ENCODE data around the gene TMOD4. TPM values are rescaled to one million over a fixed set of nuclear protein-coding genes. Genes with fewer than 3 reads are reported as not detected.
A peak's percentile ranks its signal among the peaks of the same experiment; 100 is the strongest.

The TMOD4 gene
- total and polyA plus RNA-seq, 9 of the 15 experiments (the other 6 are each of a cell fraction or from before 2014, with no cell fraction given), result 0.18 to 1.8 (median 1.1) TPM; not detected in 1

DNA sequence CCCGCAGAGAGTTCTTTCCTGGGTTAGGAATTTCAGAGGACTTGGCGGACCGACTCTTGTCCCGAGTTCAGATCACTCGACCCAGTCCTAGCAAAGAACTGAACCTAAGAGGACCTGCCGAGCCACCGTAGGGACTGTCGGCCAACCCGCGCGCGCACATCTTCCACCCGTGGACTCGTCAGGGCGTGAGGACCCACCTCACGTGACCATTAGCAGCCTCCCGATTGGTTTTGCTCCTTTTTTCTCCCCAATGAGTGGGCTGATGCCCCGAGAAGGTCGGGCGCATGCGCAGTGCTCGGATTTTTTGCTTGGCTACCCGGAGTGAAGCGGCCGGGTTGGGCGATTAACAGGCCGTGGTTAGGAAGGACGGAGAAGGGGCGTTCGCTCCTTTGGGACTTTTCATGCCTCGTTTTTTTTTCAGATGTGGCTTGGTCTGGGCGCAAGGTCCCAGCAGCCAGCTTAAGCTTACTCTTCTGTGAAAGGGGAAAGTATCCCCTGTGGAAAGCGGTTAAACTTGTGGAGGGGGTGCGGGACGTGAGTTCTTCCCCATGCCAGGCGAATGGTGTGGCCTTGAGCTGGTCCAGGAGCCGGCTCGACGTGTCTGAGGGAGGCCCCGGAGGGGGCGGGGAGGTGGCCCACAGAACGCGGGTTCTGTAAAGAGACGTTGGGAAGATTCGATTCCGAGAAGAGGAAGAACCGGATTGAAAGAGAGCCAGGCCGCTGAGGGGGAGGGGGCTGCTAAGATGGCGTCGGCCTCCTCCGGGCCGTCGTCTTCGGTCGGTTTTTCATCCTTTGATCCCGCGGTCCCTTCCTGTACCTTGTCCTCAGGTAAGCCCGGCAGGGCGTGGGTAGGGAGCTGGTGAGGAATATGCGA, 22.7 kb upstream of the TMOD4 start, which contains the start of gene PIP5K1A (continued):
- TF ChIP-seq EWSR1 (IDR thresholded peaks at IDR 0.05; ENCODE audit: borderline replicate concordance, low read depth, partially characterized antibody), result no peak
- no peak for TF ChIP-seq IFI16 (CRISPR knock-in tag; IDR thresholded peaks at IDR 0.05)
- no peak for TF ChIP-seq HNRNPUL1 (IDR thresholded peaks at IDR 0.05; ENCODE audit: low read length)
- TF ChIP-seq EP400 (IDR thresholded peaks at IDR 0.05), result peak; percentile 53; the same call in 1 of the 2 replicates
- TF ChIP-seq, protein P1, sequence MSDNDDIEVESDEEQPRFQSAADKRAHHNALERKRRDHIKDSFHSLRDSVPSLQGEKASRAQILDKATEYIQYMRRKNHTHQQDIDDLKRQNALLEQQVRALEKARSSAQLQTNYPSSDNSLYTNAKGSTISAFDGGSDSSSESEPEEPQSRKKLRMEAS (CRISPR knock-in tag; IDR thresholded peaks at IDR 0.05), result peak; percentile 76
- TF ChIP-seq, protein P2, sequence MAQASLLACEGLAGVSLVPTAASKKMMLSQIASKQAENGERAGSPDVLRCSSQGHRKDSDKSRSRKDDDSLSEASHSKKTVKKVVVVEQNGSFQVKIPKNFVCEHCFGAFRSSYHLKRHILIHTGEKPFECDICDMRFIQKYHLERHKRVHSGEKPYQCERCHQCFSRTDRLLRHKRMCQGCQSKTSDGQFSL (CRISPR knock-in tag; IDR thresholded peaks at IDR 0.05), result 0 out of 2 replicates have a peak, but pooled peaks have one; percentile 48
- TF ChIP-seq, protein P2 (tag; IDR thresholded peaks at IDR 0.05), result peak in 1 of 2 experiments; percentile 69; a peak in 2 of 4 replicates
- peak; percentile 55 for TF ChIP-seq EGR1 (conservative IDR thresholded peaks at IDR 0.05)
- TF ChIP-seq MCM5 (IDR thresholded peaks at IDR 0.05; ENCODE audit: low read depth), result no peak
- TF ChIP-seq DNMT1 (IDR thresholded peaks at IDR 0.05), result no peak
- no peak for TF ChIP-seq MXI1 (IDR thresholded peaks at IDR 0.05; ENCODE audit: low read depth, low read length)
- TF ChIP-seq STAT5A (IDR thresholded peaks at IDR 0.05; ENCODE audit: borderline replicate concordance, low read length), result no peak
- peak; percentile 30 for TF ChIP-seq NFYB (IDR thresholded peaks at IDR 0.05; ENCODE audit: extremely low read depth, insufficient read length)
- TF ChIP-seq, protein P3, sequence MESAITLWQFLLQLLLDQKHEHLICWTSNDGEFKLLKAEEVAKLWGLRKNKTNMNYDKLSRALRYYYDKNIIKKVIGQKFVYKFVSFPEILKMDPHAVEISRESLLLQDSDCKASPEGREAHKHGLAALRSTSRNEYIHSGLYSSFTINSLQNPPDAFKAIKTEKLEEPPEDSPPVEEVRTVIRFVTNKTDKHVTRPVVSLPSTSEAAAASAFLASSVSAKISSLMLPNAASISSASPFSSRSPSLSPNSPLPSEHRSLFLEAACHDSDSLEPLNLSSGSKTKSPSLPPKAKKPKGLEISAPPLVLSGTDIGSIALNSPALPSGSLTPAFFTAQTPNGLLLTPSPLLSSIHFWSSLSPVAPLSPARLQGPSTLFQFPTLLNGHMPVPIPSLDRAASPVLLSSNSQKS (CRISPR knock-in tag; IDR thresholded peaks at IDR 0.05), result no peak
- peak; percentile 43 for TF ChIP-seq CXXC5 (CRISPR knock-in tag; IDR thresholded peaks at IDR 0.05)
- peak; percentile 90 for TF ChIP-seq ZFX (CRISPR knock-in tag; IDR thresholded peaks at IDR 0.05)
- TF ChIP-seq, protein P4, sequence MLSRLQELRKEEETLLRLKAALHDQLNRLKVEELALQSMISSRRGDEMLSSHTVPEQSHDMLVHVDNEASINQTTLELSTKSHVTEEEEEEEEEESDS (CRISPR knock-in tag; IDR thresholded peaks at IDR 0.05), result no peak
- TF ChIP-seq MEIS2 (IDR thresholded peaks at IDR 0.05; ENCODE audit: partially characterized antibody), result peak; percentile 86
- no peak for TF ChIP-seq MTF1 (CRISPR knock-in tag; IDR thresholded peaks at IDR 0.05; ENCODE audit: borderline replicate concordance)
- TF ChIP-seq HMG20A (CRISPR knock-in tag; conservative IDR thresholded peaks at IDR 0.05), result no peak
- TF ChIP-seq, protein P5, sequence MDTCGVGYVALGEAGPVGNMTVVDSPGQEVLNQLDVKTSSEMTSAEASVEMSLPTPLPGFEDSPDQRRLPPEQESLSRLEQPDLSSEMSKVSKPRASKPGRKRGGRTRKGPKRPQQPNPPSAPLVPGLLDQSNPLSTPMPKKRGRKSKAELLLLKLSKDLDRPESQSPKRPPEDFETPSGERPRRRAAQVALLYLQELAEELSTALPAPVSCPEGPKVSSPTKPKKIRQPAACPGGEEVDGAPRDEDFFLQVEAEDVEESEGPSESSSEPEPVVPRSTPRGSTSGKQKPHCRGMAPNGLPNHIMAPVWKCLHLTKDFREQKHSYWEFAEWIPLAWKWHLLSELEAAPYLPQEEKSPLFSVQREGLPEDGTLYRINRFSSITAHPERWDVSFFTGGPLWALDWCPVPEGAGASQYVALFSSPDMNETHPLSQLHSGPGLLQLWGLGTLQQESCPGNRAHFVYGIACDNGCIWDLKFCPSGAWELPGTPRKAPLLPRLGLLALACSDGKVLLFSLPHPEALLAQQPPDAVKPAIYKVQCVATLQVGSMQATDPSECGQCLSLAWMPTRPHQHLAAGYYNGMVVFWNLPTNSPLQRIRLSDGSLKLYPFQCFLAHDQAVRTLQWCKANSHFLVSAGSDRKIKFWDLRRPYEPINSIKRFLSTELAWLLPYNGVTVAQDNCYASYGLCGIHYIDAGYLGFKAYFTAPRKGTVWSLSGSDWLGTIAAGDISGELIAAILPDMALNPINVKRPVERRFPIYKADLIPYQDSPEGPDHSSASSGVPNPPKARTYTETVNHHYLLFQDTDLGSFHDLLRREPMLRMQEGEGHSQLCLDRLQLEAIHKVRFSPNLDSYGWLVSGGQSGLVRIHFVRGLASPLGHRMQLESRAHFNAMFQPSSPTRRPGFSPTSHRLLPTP (IDR thresholded peaks at IDR 0.05; ENCODE audit: borderline replicate concordance, extremely low read depth, insufficient read length), result no peak
